Nephron progenitor cell (in vitro differentiated cells): Measurements from ENCODE around the gene CPSF3.

ENCODE experiments used
- DNase-seq: peaks from one replicate; pipeline ENCODE4 v3.0.0; 2021
- H3K27ac Mint-ChIP-seq: 2 replicates; pipeline ENCODE4 v1.8.0; 2021; ENCODE audit warnings: mild to moderate bottlenecking, moderate library complexity, mixed read lengths
- H3K27me3 Mint-ChIP-seq: 2 replicates; pipeline ENCODE4 v1.8.0; 2021; ENCODE audit warnings: mild to moderate bottlenecking, low read depth, mixed read lengths; ENCODE audit not compliant: poor library complexity
- H3K36me3 Mint-ChIP-seq: 2 replicates; pipeline ENCODE4 v1.8.0; 2021; ENCODE audit warnings: low read depth, mixed read lengths
- H3K4me1 Mint-ChIP-seq: 2 replicates; pipeline ENCODE4 v1.8.0; 2021; ENCODE audit warnings: mixed read lengths
- H3K4me3 Mint-ChIP-seq: 2 replicates; pipeline ENCODE4 v1.8.0; 2021; ENCODE audit warnings: mild to moderate bottlenecking, moderate library complexity, mixed read lengths
- H3K9me3 Mint-ChIP-seq: 2 replicates; pipeline ENCODE4 v1.8.0; 2021; ENCODE audit warnings: mild to moderate bottlenecking, moderate library complexity, mixed read lengths
- CTCF ChIP-seq: fragments of 200-600 bp; sonication (generic); IDR thresholded peaks from 2 replicates; pipeline ENCODE4 v1.5.0; 2021; ENCODE audit warnings: antibody characterized with exemption

Gene CPSF3

GRCh38 chr2:9388199-9388681 lies 35.2 kb upstream of the CPSF3 start:
- Mint-ChIP-seq H3K4me1 (peaks cover 23% of the 10 kb centered on the region), H3K27me3 (no peaks in the 10 kb centered on the region), H3K36me3 (peaks cover 54% of the 10 kb centered on the region), H3K4me3 (no peak overlapping the region), H3K9me3 (no peaks in the 10 kb centered on the region), H3K27ac (peak overlapping the region; percentile 24)
- TF ChIP-seq CTCF: no peak
- no peak for DNase-seq

- peak overlapping the region; percentile 71 for H3K27ac Mint-ChIP-seq
- H3K4me1 Mint-ChIP-seq: peaks cover 31% of the 10 kb centered on the region
- DNase-seq: no peak
- H3K4me3 Mint-ChIP-seq: no peak overlapping the region
- H3K9me3 Mint-ChIP-seq: no peaks in the 10 kb centered on the region
- no peaks in the 10 kb centered on the region for H3K27me3 Mint-ChIP-seq
- no peak for TF ChIP-seq CTCF
- H3K36me3 Mint-ChIP-seq: peaks cover 51% of the 10 kb centered on the region
Observed at GRCh38 chr2:9388950-9389911, 34.2 kb upstream of the CPSF3 start.

- TF ChIP-seq CTCF: no peak
- peaks cover 53% of the 10 kb centered on the region for H3K36me3 Mint-ChIP-seq
- no peak for DNase-seq
- no peak overlapping the region for H3K4me3 Mint-ChIP-seq
- H3K27ac Mint-ChIP-seq: no peak overlapping the region
- no peaks in the 10 kb centered on the region for H3K9me3 Mint-ChIP-seq
- H3K4me1 Mint-ChIP-seq: peaks cover 31% of the 10 kb centered on the region
- no peaks in the 10 kb centered on the region for H3K27me3 Mint-ChIP-seq
Observed at GRCh38 chr2:9390151-9390850, 33.2 kb upstream of the CPSF3 start.

GRCh38 chr2:9390991-9391390 lies 32.5 kb upstream of the CPSF3 start:
- no peak for DNase-seq
- no peak for TF ChIP-seq CTCF
- H3K4me3 Mint-ChIP-seq: no peak overlapping the region
- no peaks in the 10 kb centered on the region for H3K9me3 Mint-ChIP-seq
- H3K27me3 Mint-ChIP-seq: no peaks in the 10 kb centered on the region
- H3K36me3 Mint-ChIP-seq: peaks cover 55% of the 10 kb centered on the region
- H3K27ac Mint-ChIP-seq: peak overlapping the region; percentile 77
- H3K4me1 Mint-ChIP-seq: peaks cover 31% of the 10 kb centered on the region

GRCh38 chr2:9391961-9392720 lies 31.3 kb upstream of the CPSF3 start:
- H3K27me3 Mint-ChIP-seq: no peaks in the 10 kb centered on the region

More at GRCh38 chr2:9391961-9392720, 31.3 kb upstream of the CPSF3 start:
- TF ChIP-seq CTCF: no peak
- no peaks in the 10 kb centered on the region for H3K9me3 Mint-ChIP-seq
- H3K27ac Mint-ChIP-seq: peak overlapping the region; percentile 98
- no peak overlapping the region for H3K4me3 Mint-ChIP-seq
- H3K36me3 Mint-ChIP-seq: peaks cover 59% of the 10 kb centered on the region
- no peak for DNase-seq
- peaks cover 31% of the 10 kb centered on the region for H3K4me1 Mint-ChIP-seq
